Activated CD4-positive, alpha-beta T cell treated with anti-CD3 and anti-CD28 coated beads, Interleukin-2, amount 50 U/mL, for 48 hours (primary cell): ENCODE results near the gene PPP1R13B.
"Not testable (repeated sequence)": the region's sequence is repeated elsewhere in the genome, so short reads cannot be mapped to it uniquely, and the experiment has no call there.

Experiments used
- DNase-seq, 2 experiments: peaks; one replicate each; pipeline ENCODE4 v3.0.0-alpha.2; 2020

Gene PPP1R13B

GRCh38 chr14:103858063-103858781 lies 10.8 kb upstream of the PPP1R13B start:
- DNase-seq, result no peak

GRCh38 chr14:103857256-103857655 lies 9.9 kb upstream of the PPP1R13B start:
- no peak for DNase-seq

- no peak for DNase-seq
Measured at GRCh38 chr14:103856607-103857006, 9.2 kb upstream of the PPP1R13B start.

GRCh38 chr14:103856105-103856504 lies 8.7 kb upstream of the PPP1R13B start:
- no peak for DNase-seq

GRCh38 chr14:103855734-103856095 lies 8.3 kb upstream of the PPP1R13B start:
- no peak for DNase-seq

- DNase-seq, result no peak
Measured at GRCh38 chr14:103854822-103855733, 7.7 kb upstream of the PPP1R13B start.

GRCh38 chr14:103854017-103854808 lies 6.8 kb upstream of the PPP1R13B start:
- DNase-seq, result no peak

- DNase-seq, result no peak
Measured at GRCh38 chr14:103849151-103849886, 1.9 kb upstream of the PPP1R13B start.

- DNase-seq, result no peak
Measured at GRCh38 chr14:103848175-103849077, 1.1 kb upstream of the PPP1R13B start.

- DNase-seq, result peak; percentile 7 to 28
Measured at GRCh38 chr14:103846543-103847450, 578 bp downstream of the PPP1R13B start.

- DNase-seq, result no peak
Measured at GRCh38 chr14:103846097-103846496, 1.3 kb downstream of the PPP1R13B start.

- DNase-seq, result no peak
Measured at GRCh38 chr14:103845327-103845726, 2.0 kb downstream of the PPP1R13B start.

GRCh38 chr14:103841265-103841664 lies 6.1 kb downstream of the PPP1R13B start:
- not testable (repeated sequence) for DNase-seq

GRCh38 chr14:103840014-103840413 lies 7.4 kb downstream of the PPP1R13B start:
- DNase-seq, result no peak

- no peak for DNase-seq
Measured at GRCh38 chr14:103839579-103839978, 7.8 kb downstream of the PPP1R13B start.

- no peak for DNase-seq
Measured at GRCh38 chr14:103838117-103838516, 9.3 kb downstream of the PPP1R13B start.

- DNase-seq, result no peak
Measured at GRCh38 chr14:103836976-103837725, 10.2 kb downstream of the PPP1R13B start.

- no peak for DNase-seq
Measured at GRCh38 chr14:103834956-103835355, 12.4 kb downstream of the PPP1R13B start.

- DNase-seq, result no peak
Measured at GRCh38 chr14:103833711-103834110, 13.7 kb downstream of the PPP1R13B start.

GRCh38 chr14:103832046-103832445 lies 15.3 kb downstream of the PPP1R13B start:
- DNase-seq, result no peak
